Epithelial cell of proximal tubule (primary cell): ENCODE data around the gene SGF29. TPM values are rescaled to one million over a fixed set of nuclear protein-coding genes. Genes with fewer than 3 reads are reported as not detected.
"Not testable (repeated sequence)": the region's sequence is repeated elsewhere in the genome, so short reads cannot be mapped to it uniquely, and the experiment has no call there.

Source experiments
- DNase-seq: peaks from one replicate; pipeline ENCODE4 v3.0.0-alpha.2; 2011; ENCODE audit warnings: low read depth
- H3K4me3 ChIP-seq: 2 replicates; pipeline ENCODE4 v1.5.1; 2011; ENCODE audit warnings: low read depth, mild to moderate bottlenecking, low read length
- total RNA-seq: library from RNA; depleted of rRNA; stranded (reverse); fragments of >200 nt; gene quantifications from 2 replicates; pipeline ENCODE4 v1.2.3, GENCODE V29; 2015
- TF ChIP-seq, protein P1 (sequence below): conservative IDR thresholded peaks from 2 replicates; pipeline ENCODE4 v1.5.1; 2012; ENCODE audit warnings: low read depth, mild to moderate bottlenecking, low read length

SGF29 gene
- total RNA-seq, 1 donor from 2014 or later = 17.4 TPM

DNA sequence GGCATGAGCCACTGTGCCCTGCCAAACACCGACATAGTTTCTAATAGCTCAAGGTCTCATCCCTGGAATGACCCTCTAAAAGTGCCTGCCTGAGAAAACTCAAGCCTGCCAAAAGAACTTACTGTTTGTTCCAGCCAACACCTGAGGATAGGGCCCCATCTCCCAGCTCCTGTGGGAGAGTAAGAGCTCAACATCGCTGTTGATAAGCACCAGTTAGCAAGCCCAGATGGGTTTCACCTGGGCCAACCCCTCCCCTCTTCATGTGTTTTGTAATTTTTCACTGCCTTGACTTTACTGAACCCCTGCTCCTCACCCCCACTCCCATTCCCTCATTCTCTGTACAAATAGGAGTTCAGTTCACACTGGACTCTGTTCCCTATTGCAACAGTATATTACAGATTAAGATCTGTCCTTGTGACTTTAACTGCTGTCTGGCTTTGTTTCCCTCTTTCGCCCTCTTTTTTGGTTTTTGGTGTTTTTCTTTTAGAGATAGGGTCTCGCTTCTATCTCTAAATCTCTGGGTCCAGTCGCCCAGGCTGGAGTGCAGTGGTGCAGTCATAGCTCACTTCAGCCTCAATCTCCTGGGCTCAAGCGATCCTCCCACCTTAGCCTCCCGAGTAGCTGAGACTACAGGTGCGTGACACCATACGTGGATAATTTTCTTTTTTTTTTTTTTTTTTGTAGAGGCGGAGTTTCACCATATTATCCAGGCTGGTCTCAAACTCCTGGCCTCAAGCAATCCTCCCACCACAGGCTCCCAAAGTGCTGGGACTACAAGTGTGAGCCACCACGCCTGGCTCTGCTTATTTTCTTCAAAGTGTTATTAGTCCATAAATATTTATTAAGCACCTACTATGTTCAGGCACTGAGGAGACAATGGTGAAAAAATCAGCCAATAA is 27.3 kb upstream of the SGF29 start:
- no peak for DNase-seq
- H3K4me3 ChIP-seq = no peak overlapping the region
- TF ChIP-seq, protein P1, sequence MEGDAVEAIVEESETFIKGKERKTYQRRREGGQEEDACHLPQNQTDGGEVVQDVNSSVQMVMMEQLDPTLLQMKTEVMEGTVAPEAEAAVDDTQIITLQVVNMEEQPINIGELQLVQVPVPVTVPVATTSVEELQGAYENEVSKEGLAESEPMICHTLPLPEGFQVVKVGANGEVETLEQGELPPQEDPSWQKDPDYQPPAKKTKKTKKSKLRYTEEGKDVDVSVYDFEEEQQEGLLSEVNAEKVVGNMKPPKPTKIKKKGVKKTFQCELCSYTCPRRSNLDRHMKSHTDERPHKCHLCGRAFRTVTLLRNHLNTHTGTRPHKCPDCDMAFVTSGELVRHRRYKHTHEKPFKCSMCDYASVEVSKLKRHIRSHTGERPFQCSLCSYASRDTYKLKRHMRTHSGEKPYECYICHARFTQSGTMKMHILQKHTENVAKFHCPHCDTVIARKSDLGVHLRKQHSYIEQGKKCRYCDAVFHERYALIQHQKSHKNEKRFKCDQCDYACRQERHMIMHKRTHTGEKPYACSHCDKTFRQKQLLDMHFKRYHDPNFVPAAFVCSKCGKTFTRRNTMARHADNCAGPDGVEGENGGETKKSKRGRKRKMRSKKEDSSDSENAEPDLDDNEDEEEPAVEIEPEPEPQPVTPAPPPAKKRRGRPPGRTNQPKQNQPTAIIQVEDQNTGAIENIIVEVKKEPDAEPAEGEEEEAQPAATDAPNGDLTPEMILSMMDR = no peak

DNA sequence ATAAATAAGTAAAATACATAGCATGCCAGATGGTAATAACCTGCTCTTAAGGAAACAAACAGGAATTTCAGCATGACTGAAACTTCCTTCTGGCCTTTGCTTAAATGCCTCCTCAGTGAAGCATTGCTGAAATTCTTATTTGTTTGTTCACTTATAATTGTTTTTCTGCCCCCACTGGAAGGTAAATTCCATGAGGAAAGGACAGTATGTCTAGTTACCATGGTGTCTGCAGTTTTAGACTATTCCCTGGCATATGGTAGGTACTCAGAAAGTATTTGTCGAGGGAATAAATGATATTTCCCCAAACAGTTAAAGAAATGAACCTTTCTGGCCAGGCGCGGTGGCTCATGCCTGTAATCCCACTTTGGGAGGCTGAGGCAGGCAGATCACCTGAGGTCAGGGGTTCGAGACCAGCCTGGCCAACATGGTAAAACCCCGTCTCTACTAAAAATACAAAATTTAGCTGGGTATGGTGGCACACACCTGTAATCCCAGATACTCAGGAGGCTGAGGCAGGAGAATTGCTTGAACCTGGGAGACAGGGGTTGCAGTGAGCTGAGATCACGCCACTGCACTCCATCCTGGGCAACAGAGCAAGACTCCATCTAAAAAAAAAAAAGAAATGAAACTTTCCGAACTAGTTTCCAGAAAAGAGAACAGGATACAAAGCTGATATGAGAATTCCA is 26.5 kb upstream of the SGF29 start:
- H3K4me3 ChIP-seq, DNase-seq: not testable (repeated sequence)

DNA sequence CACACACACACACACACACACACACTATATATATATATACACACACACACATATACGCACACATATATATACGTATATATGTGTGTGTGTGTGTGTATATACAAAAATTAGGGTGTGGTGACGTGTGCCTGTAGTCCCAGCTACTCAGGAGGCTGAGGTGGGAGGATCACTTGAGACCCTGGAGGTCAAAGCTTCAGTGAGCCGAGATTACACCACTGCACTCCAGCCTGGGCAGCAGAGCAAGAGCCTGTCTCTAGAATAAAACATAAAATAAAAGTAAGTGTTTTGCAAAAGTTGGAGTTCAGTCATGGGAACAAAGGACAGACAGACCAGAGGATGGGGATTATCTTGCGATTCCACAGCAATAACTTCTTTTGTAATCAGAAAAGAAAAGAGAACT is 25.7 kb upstream of the SGF29 start:
- TF ChIP-seq, protein P1 = no peak
- H3K4me3 ChIP-seq = no peak overlapping the region

DNA sequence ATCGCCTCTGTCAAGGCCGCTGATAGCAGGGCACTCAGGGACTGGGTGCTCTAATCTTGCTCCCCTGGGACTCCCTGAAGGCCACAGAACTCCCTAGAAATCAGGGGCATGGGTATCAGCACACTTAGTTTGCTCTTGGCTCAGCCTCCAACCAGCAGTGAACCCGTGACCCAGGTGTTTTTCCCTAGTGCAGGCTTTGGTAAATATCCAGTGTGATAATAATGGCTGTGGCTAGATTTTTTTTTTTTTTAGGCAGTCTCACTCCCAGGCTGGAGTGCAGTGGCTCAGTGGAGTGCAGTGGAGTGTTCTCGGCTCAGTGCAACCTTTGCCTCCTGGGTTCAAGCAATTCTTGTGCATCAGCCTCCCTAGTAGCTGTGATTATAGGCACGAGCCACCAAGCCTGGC is 25.3 kb upstream of the SGF29 start:
- TF ChIP-seq, protein P1 = no peak
- no peak for DNase-seq
- H3K4me3 ChIP-seq = no peak overlapping the region

More for the DNA sequence above, 25.7 kb upstream of the SGF29 start:
- no peak for DNase-seq

DNA sequence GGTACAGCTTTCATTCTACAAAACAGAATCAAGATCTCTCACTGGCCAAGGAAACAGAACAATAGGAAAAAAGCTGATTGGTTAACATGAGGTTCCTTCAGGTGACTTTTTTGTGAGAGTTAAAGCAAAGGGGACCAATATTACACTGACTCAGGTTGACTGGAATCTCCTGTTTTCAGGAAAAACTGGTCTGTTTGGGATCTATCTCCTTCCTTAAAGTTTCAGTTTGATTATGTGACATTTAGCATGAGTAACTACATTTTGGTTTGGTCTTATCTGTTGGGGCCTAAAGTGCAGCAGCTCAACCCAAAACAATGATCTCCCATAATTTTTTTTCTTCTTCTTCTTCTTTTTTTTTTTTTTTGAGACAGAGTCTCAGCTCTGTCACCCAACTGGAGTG is 24.6 kb upstream of the SGF29 start:
- TF ChIP-seq, protein P1 = no peak
- no peak overlapping the region for H3K4me3 ChIP-seq

DNA sequence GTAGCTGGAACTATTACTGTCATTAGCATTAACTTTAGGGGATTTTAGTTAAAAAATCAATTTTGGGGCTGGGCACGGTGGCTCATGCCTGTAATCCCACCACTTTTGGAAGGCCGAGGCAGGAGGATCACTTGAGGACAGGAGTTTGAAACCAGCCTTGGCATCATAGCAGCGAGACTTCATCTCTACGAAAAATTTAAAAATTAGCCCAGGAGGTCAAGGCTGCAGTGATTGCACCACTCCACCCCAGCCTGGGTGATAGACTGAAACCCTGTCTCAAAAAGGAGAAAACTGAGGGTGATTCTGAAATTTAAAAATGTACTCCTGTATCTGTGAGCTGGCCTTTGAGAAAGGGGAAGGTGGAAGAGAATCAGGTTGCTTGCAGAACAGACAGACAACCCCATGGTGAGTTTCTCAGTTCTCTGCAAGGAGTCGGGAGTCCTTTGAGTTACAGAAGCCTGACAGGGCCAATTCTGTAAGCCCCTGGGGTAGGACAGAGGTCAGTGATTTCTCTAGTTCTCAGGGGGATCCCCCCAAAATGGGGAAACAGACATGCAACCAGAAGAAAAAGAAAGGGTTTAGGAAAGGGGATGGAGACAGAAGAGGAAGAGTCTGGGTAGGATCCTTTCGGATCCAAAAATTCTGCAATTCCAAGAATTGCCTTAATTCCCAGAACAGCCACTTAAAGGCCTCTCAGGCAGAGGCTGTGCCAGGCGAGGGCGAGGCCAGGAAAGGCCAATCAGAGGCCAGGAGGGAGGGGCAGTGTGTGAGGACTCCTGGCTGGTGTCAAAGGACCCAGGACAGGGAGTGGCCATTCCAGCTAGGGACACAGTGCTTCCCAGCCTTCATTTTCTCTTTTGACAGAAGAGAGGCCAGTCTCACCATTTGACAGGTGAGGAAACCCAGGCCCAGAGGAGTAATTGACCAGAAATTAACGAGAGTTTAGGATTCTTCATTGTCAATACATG is 21.7 kb upstream of the SGF29 start:
- TF ChIP-seq, protein P1 = no peak
- DNase-seq = no peak

More for the DNA sequence above, 24.6 kb upstream of the SGF29 start:
- DNase-seq = no peak

More for the DNA sequence above, 21.7 kb upstream of the SGF29 start:
- no peak overlapping the region for H3K4me3 ChIP-seq
